ENCODE data around the gene MDC1. TPM values are rescaled to one million over a fixed set of nuclear protein-coding genes. Genes with fewer than 3 reads are reported as not detected.
A peak's percentile ranks its signal among the peaks of the same experiment; 100 is the strongest.

MDC1 gene
- total and polyA plus RNA-seq, 2 of the 13 experiments (the other 11 are each of a cell fraction or from before 2014, with no cell fraction given): 8.4 to 14.0 TPM

DNA sequence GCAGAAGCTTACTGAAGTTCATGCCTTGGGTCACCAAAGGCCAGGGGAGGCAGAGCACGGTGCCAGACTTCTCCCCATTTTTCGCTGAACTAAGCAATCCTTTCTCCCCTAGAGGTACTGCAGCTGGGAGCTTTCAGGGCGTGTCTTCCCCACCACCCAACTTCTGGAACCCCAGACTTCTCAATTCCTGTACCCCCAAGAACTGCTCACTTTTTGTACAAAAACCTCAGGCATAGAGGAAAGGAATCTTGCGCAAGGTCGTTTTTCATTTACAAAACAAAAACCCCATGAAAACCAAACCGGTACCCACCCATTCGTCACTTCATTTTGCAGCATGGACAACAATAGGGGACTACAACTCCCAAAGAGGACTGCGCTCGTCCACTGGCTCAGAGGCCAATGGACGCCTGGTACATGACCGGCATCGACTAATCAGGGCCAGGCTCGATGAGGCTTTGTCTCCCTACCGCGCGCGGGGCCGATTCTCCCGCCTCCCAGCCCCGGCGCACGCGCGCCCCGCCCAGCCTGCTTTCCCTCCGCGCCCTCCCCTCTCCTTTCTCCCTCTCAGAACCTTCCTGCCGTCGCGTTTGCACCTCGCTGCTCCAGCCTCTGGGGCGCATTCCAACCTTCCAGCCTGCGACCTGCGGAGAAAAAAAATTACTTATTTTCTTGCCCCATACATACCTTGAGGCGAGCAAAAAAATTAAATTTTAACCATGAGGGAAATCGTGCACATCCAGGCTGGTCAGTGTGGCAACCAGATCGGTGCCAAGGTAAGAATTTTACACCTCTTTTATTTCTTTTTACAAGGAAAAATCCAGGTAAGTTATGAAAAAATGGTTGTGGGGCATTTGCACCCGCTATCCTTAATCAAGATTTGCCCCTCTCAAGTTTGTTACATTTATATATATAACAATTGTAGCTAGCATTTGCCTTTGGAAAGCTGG, 3.0 kb upstream of the MDC1 start, which contains the start of gene TUBB (continued):
- TF ChIP-seq, protein P1, sequence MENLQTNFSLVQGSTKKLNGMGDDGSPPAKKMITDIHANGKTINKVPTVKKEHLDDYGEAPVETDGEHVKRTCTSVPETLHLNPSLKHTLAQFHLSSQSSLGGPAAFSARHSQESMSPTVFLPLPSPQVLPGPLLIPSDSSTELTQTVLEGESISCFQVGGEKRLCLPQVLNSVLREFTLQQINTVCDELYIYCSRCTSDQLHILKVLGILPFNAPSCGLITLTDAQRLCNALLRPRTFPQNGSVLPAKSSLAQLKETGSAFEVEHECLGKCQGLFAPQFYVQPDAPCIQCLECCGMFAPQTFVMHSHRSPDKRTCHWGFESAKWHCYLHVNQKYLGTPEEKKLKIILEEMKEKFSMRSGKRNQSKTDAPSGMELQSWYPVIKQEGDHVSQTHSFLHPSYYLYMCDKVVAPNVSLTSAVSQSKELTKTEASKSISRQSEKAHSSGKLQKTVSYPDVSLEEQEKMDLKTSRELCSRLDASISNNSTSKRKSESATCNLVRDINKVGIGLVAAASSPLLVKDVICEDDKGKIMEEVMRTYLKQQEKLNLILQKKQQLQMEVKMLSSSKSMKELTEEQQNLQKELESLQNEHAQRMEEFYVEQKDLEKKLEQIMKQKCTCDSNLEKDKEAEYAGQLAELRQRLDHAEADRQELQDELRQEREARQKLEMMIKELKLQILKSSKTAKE (CRISPR knock-in tag; IDR thresholded peaks at IDR 0.05; ENCODE audit: borderline replicate concordance): no peak
- TF ChIP-seq ZNF629 (CRISPR knock-in tag; conservative IDR thresholded peaks at IDR 0.05): 0 out of 2 replicates have a peak, but pooled peaks have one; percentile 3
- no peak; a peak in 1 of 4 replicates for TF ChIP-seq EP300 (IDR thresholded peaks at IDR 0.05; ENCODE audit: low read depth in 2 of 2, low read length in 2 of 2)
- peak; percentile 40; the same call in 1 of the 2 replicates for TF ChIP-seq EP300 (CRISPR knock-in tag; IDR thresholded peaks at IDR 0.05; ENCODE audit: borderline replicate concordance)
- TF ChIP-seq CHD2 (IDR thresholded peaks at IDR 0.05; ENCODE audit: low read depth, low read length): peak; percentile 34; the same call in 1 of the 2 replicates
- peak; percentile 15 for TF ChIP-seq TBL1XR1 (IDR thresholded peaks at IDR 0.05; ENCODE audit: borderline replicate concordance, low read length, partially characterized antibody)
- TF ChIP-seq NCOA5 (CRISPR knock-in tag; IDR thresholded peaks at IDR 0.05): no peak
- TF ChIP-seq SUZ12 (IDR thresholded peaks at IDR 0.05; ENCODE audit: low read depth, low read length): peak; percentile 62
- TF ChIP-seq, protein P2, sequence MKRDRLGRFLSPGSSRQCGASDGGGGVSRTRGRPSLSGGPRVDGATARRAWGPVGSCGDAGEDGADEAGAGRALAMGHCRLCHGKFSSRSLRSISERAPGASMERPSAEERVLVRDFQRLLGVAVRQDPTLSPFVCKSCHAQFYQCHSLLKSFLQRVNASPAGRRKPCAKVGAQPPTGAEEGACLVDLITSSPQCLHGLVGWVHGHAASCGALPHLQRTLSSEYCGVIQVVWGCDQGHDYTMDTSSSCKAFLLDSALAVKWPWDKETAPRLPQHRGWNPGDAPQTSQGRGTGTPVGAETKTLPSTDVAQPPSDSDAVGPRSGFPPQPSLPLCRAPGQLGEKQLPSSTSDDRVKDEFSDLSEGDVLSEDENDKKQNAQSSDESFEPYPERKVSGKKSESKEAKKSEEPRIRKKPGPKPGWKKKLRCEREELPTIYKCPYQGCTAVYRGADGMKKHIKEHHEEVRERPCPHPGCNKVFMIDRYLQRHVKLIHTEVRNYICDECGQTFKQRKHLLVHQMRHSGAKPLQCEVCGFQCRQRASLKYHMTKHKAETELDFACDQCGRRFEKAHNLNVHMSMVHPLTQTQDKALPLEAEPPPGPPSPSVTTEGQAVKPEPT (CRISPR knock-in tag; IDR thresholded peaks at IDR 0.05; ENCODE audit: low read depth): no peak; the same call in 1 of the 2 replicates
- TF ChIP-seq, protein P3, sequence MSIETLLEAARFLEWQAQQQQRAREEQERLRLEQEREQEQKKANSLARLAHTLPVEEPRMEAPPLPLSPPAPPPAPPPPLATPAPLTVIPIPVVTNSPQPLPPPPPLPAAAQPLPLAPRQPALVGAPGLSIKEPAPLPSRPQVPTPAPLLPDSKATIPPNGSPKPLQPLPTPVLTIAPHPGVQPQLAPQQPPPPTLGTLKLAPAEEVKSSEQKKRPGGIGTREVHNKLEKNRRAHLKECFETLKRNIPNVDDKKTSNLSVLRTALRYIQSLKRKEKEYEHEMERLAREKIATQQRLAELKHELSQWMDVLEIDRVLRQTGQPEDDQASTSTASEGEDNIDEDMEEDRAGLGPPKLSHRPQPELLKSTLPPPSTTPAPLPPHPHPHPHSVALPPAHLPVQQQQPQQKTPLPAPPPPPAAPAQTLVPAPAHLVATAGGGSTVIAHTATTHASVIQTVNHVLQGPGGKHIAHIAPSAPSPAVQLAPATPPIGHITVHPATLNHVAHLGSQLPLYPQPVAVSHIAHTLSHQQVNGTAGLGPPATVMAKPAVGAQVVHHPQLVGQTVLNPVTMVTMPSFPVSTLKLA (IDR thresholded peaks at IDR 0.05): peak; percentile 80
- 0 out of 2 replicates have a peak, but pooled peaks have one; percentile 12 for TF ChIP-seq ZNF335 (CRISPR knock-in tag; IDR thresholded peaks at IDR 0.05)
- TF ChIP-seq STAG1 (CRISPR knock-in tag; IDR thresholded peaks at IDR 0.05): no peak
- TF ChIP-seq, protein P4, sequence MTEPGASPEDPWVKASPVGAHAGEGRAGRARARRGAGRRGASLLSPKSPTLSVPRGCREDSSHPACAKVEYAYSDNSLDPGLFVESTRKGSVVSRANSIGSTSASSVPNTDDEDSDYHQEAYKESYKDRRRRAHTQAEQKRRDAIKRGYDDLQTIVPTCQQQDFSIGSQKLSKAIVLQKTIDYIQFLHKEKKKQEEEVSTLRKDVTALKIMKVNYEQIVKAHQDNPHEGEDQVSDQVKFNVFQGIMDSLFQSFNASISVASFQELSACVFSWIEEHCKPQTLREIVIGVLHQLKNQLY (CRISPR knock-in tag; IDR thresholded peaks at IDR 0.05): no peak; the same call in 1 of the 2 replicates
- TF ChIP-seq, protein P5, sequence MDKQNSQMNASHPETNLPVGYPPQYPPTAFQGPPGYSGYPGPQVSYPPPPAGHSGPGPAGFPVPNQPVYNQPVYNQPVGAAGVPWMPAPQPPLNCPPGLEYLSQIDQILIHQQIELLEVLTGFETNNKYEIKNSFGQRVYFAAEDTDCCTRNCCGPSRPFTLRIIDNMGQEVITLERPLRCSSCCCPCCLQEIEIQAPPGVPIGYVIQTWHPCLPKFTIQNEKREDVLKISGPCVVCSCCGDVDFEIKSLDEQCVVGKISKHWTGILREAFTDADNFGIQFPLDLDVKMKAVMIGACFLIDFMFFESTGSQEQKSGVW (CRISPR knock-in tag; IDR thresholded peaks at IDR 0.05; ENCODE audit: borderline replicate concordance): 0 out of 2 replicates have a peak, but pooled peaks have one; percentile 77
- TF ChIP-seq, protein P6, sequence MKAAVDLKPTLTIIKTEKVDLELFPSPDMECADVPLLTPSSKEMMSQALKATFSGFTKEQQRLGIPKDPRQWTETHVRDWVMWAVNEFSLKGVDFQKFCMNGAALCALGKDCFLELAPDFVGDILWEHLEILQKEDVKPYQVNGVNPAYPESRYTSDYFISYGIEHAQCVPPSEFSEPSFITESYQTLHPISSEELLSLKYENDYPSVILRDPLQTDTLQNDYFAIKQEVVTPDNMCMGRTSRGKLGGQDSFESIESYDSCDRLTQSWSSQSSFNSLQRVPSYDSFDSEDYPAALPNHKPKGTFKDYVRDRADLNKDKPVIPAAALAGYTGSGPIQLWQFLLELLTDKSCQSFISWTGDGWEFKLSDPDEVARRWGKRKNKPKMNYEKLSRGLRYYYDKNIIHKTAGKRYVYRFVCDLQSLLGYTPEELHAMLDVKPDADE (CRISPR knock-in tag; IDR thresholded peaks at IDR 0.05): no peak
- peak; percentile 81; the same call in 1 of the 2 replicates for TF ChIP-seq ZSCAN5A (CRISPR knock-in tag; IDR thresholded peaks at IDR 0.05; ENCODE audit: borderline replicate concordance)

All from HepG2 (cell line).